Smooth muscle cell of the umbilical artery (primary cell): ENCODE measurements around the gene PIK3AP1. TPM values are rescaled to one million over a fixed set of nuclear protein-coding genes. Genes with fewer than 3 reads are reported as not detected.

ENCODE experiments used
- total RNA-seq: library from RNA; depleted of rRNA; stranded (reverse); fragments of >200 nt; gene quantifications from 2 replicates; pipeline ENCODE4 v1.2.3, GENCODE V29; 2014

Gene PIK3AP1, protein sequence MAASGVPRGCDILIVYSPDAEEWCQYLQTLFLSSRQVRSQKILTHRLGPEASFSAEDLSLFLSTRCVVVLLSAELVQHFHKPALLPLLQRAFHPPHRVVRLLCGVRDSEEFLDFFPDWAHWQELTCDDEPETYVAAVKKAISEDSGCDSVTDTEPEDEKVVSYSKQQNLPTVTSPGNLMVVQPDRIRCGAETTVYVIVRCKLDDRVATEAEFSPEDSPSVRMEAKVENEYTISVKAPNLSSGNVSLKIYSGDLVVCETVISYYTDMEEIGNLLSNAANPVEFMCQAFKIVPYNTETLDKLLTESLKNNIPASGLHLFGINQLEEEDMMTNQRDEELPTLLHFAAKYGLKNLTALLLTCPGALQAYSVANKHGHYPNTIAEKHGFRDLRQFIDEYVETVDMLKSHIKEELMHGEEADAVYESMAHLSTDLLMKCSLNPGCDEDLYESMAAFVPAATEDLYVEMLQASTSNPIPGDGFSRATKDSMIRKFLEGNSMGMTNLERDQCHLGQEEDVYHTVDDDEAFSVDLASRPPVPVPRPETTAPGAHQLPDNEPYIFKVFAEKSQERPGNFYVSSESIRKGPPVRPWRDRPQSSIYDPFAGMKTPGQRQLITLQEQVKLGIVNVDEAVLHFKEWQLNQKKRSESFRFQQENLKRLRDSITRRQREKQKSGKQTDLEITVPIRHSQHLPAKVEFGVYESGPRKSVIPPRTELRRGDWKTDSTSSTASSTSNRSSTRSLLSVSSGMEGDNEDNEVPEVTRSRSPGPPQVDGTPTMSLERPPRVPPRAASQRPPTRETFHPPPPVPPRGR
- total RNA-seq = 0.88 and 0.89 TPM in 2 replicates

DNA sequence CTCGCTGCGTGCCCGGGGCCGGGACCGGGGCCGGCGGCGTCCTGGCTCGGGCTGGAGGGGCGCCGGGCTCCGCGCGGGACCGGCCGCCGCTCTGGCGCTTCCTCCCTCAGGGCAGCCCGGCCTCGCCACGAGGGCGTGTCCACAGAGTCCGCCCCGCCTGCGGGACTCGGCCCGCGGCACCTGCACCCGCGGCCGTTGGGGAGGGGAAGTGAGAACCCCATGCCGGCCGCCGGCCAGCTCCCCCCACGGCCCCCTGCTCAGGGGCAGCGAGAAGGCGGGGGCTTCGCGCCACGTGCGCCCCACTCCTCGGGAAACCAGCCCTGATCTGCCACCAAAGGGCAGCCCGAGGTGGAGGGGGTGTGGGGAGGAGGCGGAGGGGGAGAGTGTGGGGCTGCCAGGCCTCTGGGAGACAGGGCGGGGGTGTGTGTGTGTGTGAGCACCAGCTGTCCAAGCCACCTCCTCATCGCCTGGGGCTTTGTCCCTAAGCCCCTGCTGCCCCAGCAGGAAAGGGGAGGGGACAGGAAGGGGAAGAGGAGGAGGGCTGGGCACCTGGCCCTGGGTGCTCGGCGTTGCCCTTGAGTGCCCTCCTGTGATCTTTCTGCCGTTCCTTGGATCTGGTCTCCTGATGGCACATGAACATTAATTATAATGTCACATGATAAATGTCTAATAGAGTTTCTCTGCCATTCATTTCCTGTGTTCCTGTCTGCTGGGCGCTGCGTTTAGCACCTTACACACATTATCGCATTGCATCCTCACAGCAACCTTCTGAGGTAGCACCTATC lies at the start of gene PIK3AP1:
PIK3AP1 (minus strand) TSS at position 93 of the 785 bp plus-strand sequence. CDS start 120 bp downstream, outside the sequence.

DNA sequence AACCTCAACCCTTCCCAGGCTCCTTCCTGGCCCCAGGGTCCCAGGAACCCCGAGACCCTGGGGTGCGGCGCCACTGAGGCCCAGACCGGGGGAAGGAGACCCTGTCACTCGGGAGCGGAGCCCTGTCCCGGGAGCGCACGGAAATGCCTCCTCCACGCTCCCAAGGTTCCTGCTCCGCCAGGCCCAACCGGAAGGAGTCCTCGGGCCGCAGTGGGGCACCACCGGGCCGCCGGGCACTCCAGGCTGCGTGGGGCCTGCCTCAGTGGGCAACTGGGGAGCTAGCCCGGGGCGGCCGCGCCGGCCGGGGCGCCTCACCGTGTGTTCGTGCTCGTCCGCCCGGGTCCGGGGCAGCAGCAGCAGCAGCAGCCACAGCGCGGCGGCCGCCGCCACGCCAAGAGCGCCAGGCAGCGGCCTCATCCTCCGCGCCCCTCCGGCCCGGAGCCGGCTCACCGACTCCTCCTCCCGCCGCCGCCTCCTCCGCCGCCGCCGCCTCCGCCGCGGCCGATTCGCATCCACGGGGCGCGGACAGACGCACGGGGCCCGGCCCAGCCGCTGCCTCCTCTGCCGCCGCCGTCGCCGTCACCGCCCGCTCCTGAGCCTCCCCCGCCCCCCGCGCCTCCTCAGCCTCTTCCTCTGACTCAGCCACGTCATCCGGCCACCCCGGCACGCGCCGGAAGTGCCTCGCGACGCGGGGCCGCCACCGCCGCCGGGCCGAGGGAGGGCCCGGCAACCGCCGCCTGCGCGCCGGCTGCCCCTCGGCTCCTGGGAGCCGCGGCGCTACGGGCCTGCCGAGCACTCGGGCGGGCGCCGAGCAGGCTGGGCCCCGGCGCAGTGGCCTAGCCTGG lies 133.7 kb downstream of the PIK3AP1 start, which contains the start of gene TM9SF3:
TM9SF3 (minus strand) TSS at position 594 of the 845 bp plus-strand sequence; CDS start at position 417, 177 bp downstream.

Other genes starting within 250 kb of the PIK3AP1 start
- under 0.01 and 0.60 TPM in 2 replicates for gene TLL2, start 206.6 kb downstream of the PIK3AP1 start, total RNA-seq
- gene TM9SF3, start 133.5 kb downstream of the PIK3AP1 start, total RNA-seq = 170 and 174 TPM in 2 replicates
- 15.7 and 33.7 TPM in 2 replicates for gene LCOR, start 111.8 kb upstream of the PIK3AP1 start, total RNA-seq